Measurements from ENCODE around the gene DGKG. TPM values are rescaled to one million over a fixed set of nuclear protein-coding genes. Genes with fewer than 3 reads are reported as not detected.

The DGKG gene
- total and polyA plus RNA-seq, 3 experiments from 2014 or later = 0.04 to 0.20 TPM; not detected in 1

DNA sequence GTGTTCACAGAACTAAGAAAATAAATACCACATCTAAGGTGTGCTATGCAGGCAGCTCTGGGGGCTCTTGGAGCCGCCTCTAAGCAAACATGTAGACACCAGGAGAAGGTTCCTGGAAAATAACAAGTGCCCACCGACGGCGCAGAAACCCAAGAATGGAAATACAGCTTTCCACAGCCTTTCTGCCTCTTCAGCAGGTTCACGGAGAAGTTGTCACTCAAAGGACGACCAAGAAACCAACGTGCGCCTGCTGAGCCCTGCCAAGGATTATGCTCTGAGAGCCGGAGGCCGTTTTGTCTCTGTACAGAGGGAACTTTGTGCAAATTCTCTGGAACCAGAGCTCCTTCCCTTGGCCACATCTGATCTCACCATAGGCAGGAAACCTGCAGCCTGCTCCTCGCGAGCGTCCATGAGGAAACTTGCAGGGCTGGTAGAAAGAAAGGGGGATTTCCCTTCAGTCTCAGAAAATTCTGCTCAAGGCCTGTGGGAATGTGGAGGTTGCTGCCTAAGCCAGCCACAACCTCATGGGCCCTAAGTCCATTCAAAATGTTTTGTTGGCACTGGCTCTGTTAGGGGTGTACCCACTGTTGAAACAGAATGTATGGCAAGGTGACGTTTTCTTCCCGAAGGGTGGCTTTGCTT lies 212.6 kb downstream of the DGKG start:
- Mint-ChIP-seq H3K36me3 (no peaks in the 10 kb centered on the region), H3K27me3 (peaks cover 21 to 45% of the 10 kb centered on the region in 2 donors), H3K27ac (no peak overlapping the region), H3K9me3 (no peaks in the 10 kb centered on the region), H3K4me3 (no peak overlapping the region), H3K4me1 (peaks cover 7 to 9% (median 8%) of the 10 kb centered on the region in 3 donors)
- H3K4me1 ChIP-seq (ENCODE audit: insufficient read depth, low read length) = peaks cover 4% of the 10 kb centered on the region
- ChIA-PET POLR2A (no interaction called here), CTCF (no interaction called here)
- no peak for DNase-seq
- H3K4me3 ChIP-seq (ENCODE audit: low read length) = no peak overlapping the region
- H3K9me3 ChIP-seq (ENCODE audit: low read length) = no peaks in the 10 kb centered on the region
- H3K36me3 ChIP-seq (ENCODE audit: insufficient read depth, low read length) = no peaks in the 10 kb centered on the region
- peaks cover 3% of the 10 kb centered on the region for H3K27me3 ChIP-seq (ENCODE audit: insufficient read depth, low read length, poor library complexity, severe bottlenecking)
- no peak overlapping the region for H3K27ac ChIP-seq (ENCODE audit: low read depth, low read length)

DNA sequence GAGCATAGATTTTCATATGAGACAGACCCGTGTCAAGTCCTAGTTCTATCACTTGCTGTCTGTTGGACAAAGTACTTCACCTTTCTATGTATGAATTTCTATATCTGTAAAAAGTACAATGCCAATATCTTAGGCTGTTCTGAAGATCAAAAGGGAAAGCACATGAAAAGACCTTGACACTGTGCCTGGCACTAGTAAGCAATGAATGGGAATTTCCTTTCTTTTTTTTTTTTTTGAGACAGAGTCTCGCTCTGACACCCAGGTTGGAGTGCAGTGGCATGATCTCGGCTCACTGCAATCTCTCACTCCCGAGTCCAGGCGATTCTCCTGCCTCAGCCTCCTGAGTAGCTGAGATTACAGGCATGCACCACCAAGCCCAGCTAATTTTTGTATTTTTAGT lies 217.8 kb downstream of the DGKG start:
- Mint-ChIP-seq H3K27me3 (peaks cover 12 to 42% of the 10 kb centered on the region in 2 donors), H3K36me3 (no peaks in the 10 kb centered on the region), H3K27ac (no peak overlapping the region), H3K4me3 (no peak overlapping the region), H3K9me3 (no peaks in the 10 kb centered on the region), H3K4me1 (no peaks in the 10 kb centered on the region)
- H3K4me3 ChIP-seq (ENCODE audit: low read length) = no peak overlapping the region
- H3K4me1 ChIP-seq (ENCODE audit: insufficient read depth, low read length) = no peaks in the 10 kb centered on the region
- no peak overlapping the region for H3K27ac ChIP-seq (ENCODE audit: low read depth, low read length)
- CTCF ChIA-PET = no interaction called here
- no peaks in the 10 kb centered on the region for H3K36me3 ChIP-seq (ENCODE audit: insufficient read depth, low read length)
- POLR2A ChIA-PET = no interaction called here
- no peaks in the 10 kb centered on the region for H3K27me3 ChIP-seq (ENCODE audit: insufficient read depth, low read length, poor library complexity, severe bottlenecking)
- DNase-seq = no peak
- no peaks in the 10 kb centered on the region for H3K9me3 ChIP-seq (ENCODE audit: low read length)

DNA sequence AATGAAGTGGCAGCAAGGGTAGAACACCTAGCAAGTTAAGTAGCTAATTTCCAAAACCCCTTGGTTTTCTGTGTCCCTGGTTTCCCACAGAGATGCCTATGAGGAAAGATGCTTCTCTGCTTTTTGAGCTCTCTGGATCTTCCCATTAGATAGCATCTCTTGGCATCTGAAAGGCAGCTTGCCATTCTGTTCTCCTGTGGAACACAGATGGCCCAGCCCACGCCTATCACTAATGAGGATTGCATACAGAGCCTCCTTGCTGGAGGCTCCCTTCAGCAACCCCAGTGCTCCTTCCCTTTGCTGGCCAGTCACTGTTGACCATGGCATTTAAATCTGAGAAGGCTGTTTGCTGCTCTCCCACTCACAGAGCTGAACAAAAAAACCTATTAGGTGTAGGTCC lies 218.8 kb downstream of the DGKG start:
- H3K4me1 Mint-ChIP-seq = no peaks in the 10 kb centered on the region
- peaks cover 12 to 45% of the 10 kb centered on the region in 2 donors for H3K27me3 Mint-ChIP-seq
- no peaks in the 10 kb centered on the region for H3K9me3 Mint-ChIP-seq
- CTCF ChIA-PET = interaction anchor here (2.0 kb wide), 1 partner anchor 10 kb away, joined by 6 read pairs; no protein-coding TSS in a partner anchor
- no peaks in the 10 kb centered on the region for H3K36me3 Mint-ChIP-seq
- Histone ChIP-seq H3K36me3 (ENCODE audit: insufficient read depth, low read length) (no peaks in the 10 kb centered on the region), H3K27ac (ENCODE audit: low read depth, low read length) (no peak overlapping the region), H3K4me3 (ENCODE audit: low read length) (no peak overlapping the region), H3K27me3 (ENCODE audit: insufficient read depth, low read length, poor library complexity, severe bottlenecking) (no peaks in the 10 kb centered on the region), H3K4me1 (ENCODE audit: insufficient read depth, low read length) (no peaks in the 10 kb centered on the region), H3K9me3 (ENCODE audit: low read length) (no peaks in the 10 kb centered on the region)
- POLR2A ChIA-PET = no interaction called here
- no peak for DNase-seq
- peak overlapping the region in 1 of 8 donors; percentile 78 for H3K27ac Mint-ChIP-seq
- no peak overlapping the region for H3K4me3 Mint-ChIP-seq

DNA sequence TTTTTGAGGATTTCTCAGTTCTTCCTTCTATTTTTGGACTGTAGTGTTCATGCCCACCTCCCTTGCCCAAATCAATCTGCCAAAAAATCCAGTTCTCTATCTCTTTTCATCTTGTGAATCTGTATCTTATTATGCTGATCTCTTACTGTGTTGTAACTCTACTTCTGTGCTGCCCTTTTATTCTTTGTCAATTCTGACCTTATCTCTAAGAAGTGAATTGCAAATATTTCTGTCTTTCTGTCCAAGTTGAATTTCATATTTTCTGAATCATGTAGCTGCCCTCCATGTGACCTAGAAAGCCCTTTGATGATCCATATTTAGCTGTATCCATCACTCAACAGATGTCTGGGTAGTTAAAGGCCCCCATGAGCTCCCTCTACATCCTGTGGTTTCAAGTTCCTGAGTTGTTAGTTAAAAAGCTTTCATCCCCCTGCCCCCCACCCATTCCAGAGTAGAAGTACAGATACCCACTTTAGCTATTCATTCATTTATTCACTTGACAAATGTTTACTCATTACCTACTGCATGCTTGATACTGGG lies 219.6 kb downstream of the DGKG start:
- H3K36me3 Mint-ChIP-seq = no peaks in the 10 kb centered on the region
- Histone ChIP-seq H3K36me3 (ENCODE audit: insufficient read depth, low read length) (no peaks in the 10 kb centered on the region), H3K9me3 (ENCODE audit: low read length) (no peaks in the 10 kb centered on the region), H3K27me3 (ENCODE audit: insufficient read depth, low read length, poor library complexity, severe bottlenecking) (no peaks in the 10 kb centered on the region), H3K27ac (ENCODE audit: low read depth, low read length) (no peak overlapping the region), H3K4me1 (ENCODE audit: insufficient read depth, low read length) (no peaks in the 10 kb centered on the region), H3K4me3 (ENCODE audit: low read length) (no peak overlapping the region)
- ChIA-PET POLR2A (no interaction called here), CTCF (interaction anchor here (2.0 kb wide), 1 partner anchor 9 kb away, joined by 6 read pairs; no protein-coding TSS in a partner anchor)
- DNase-seq = no peak
- H3K4me3 Mint-ChIP-seq = no peak overlapping the region
- H3K27me3 Mint-ChIP-seq = peaks cover 12 to 52% of the 10 kb centered on the region in 2 donors
- no peak overlapping the region for H3K27ac Mint-ChIP-seq
- H3K4me1 Mint-ChIP-seq = no peaks in the 10 kb centered on the region
- H3K9me3 Mint-ChIP-seq = no peaks in the 10 kb centered on the region

DNA sequence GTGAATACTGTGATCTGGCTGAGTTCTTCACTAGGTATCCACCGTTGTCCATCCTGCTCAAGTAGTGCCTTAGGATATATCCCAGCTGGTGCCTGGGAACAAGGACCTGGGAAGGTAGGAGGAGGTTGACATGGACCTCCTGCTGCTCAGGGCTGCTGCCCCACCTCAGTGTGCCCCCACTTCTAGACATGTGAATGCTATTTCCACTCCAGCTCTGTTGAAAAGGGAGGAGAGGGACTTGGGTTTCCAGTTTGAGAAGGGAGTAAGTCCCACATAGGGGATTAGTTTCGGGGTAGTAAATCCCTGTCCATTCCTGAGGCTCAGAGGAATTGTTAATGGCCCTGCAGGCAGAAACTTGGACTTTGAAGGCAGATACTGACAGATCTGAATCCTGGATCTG lies 220.2 kb downstream of the DGKG start:
- Histone ChIP-seq H3K4me3 (ENCODE audit: low read length) (no peak overlapping the region), H3K36me3 (ENCODE audit: insufficient read depth, low read length) (no peaks in the 10 kb centered on the region), H3K9me3 (ENCODE audit: low read length) (no peaks in the 10 kb centered on the region), H3K27me3 (ENCODE audit: insufficient read depth, low read length, poor library complexity, severe bottlenecking) (no peaks in the 10 kb centered on the region), H3K4me1 (ENCODE audit: insufficient read depth, low read length) (no peaks in the 10 kb centered on the region), H3K27ac (ENCODE audit: low read depth, low read length) (no peak overlapping the region)
- POLR2A ChIA-PET = no interaction called here
- no peaks in the 10 kb centered on the region for H3K9me3 Mint-ChIP-seq
- CTCF ChIA-PET = interaction anchor here (2.0 kb wide), 1 partner anchor 9 kb away, joined by 6 read pairs; no protein-coding TSS in a partner anchor
- H3K4me1 Mint-ChIP-seq = no peaks in the 10 kb centered on the region
- H3K36me3 Mint-ChIP-seq = no peaks in the 10 kb centered on the region
- H3K27me3 Mint-ChIP-seq = peaks cover 12 to 55% of the 10 kb centered on the region in 2 donors
- H3K27ac Mint-ChIP-seq = no peak overlapping the region
- H3K4me3 Mint-ChIP-seq = no peak overlapping the region
- DNase-seq = no peak

DNA sequence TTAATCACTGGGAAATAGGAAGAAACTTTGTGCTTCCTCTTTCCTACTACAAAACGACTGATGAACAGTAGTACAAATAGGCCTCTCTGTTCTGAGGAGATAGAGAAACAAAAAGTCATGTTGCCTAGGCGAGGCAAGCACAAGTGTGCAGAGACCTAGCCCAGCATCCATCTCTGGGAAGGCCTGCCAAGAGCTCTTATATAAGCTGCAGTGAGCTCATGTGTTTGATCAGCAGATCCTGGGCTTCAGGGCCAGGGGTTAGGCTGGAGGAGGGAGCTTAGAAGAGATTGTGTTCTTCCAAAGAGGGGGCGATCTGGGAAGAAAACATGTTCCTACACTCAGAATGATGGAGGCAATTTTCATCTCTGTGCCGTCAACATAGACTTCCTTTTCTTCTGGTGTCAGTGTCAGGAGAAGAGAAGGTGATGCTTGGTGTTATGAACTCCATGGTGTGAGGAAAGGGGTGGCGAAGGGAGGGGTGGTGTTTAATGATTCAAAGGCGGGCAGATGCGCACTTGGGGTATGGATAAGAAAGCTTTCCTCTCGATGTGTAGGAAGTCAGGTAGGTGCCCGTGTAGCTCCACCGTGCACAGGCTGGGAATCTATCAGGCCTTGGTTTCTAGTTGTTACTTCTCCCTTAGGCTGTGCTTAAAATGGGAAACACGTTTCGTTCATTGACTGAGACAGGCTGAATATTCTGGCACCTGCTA lies 223.6 kb downstream of the DGKG start:
- POLR2A ChIA-PET = no interaction called here
- peaks cover 12 to 55% of the 10 kb centered on the region in 2 donors for H3K27me3 Mint-ChIP-seq

GRCh38 chr3:186137051-186137685 lies 224.9 kb downstream of the DGKG start:
- H3K36me3 ChIP-seq (ENCODE audit: insufficient read depth, low read length) = no peaks in the 10 kb centered on the region
- no peak overlapping the region for H3K4me3 ChIP-seq (ENCODE audit: low read length)
- H3K4me1 ChIP-seq (ENCODE audit: insufficient read depth, low read length) = no peaks in the 10 kb centered on the region
- H3K27ac ChIP-seq (ENCODE audit: low read depth, low read length) = no peak overlapping the region
- H3K9me3 Mint-ChIP-seq = no peaks in the 10 kb centered on the region
- no peak overlapping the region for H3K27ac Mint-ChIP-seq
- no peak overlapping the region for H3K4me3 Mint-ChIP-seq
- no peaks in the 10 kb centered on the region for H3K4me1 Mint-ChIP-seq
- H3K9me3 ChIP-seq (ENCODE audit: low read length) = no peaks in the 10 kb centered on the region
- H3K36me3 Mint-ChIP-seq = no peaks in the 10 kb centered on the region
- peaks cover 10 to 45% of the 10 kb centered on the region in 2 donors for H3K27me3 Mint-ChIP-seq
- CTCF ChIA-PET = interaction anchor here (1.1 kb wide), 1 partner anchor 11 kb away, joined by 3 read pairs; no protein-coding TSS in a partner anchor
- no peak for DNase-seq
- POLR2A ChIA-PET = no interaction called here
- H3K27me3 ChIP-seq (ENCODE audit: insufficient read depth, low read length, poor library complexity, severe bottlenecking) = no peaks in the 10 kb centered on the region

More for the DNA sequence above, 223.6 kb downstream of the DGKG start:
- no peaks in the 10 kb centered on the region for H3K9me3 Mint-ChIP-seq
- H3K4me1 ChIP-seq (ENCODE audit: insufficient read depth, low read length) = no peaks in the 10 kb centered on the region
- CTCF ChIA-PET = interaction anchor here (1.1 kb wide), 1 partner anchor 9 kb away, joined by 3 read pairs; no protein-coding TSS in a partner anchor
- no peak overlapping the region for H3K27ac Mint-ChIP-seq
- H3K27ac ChIP-seq (ENCODE audit: low read depth, low read length) = no peak overlapping the region
- no peak overlapping the region for H3K4me3 ChIP-seq (ENCODE audit: low read length)
- no peaks in the 10 kb centered on the region for H3K36me3 Mint-ChIP-seq
- no peaks in the 10 kb centered on the region for H3K4me1 Mint-ChIP-seq
- H3K36me3 ChIP-seq (ENCODE audit: insufficient read depth, low read length) = no peaks in the 10 kb centered on the region
- no peak overlapping the region for H3K4me3 Mint-ChIP-seq
- H3K27me3 ChIP-seq (ENCODE audit: insufficient read depth, low read length, poor library complexity, severe bottlenecking) = no peaks in the 10 kb centered on the region
- DNase-seq = no peak
- no peaks in the 10 kb centered on the region for H3K9me3 ChIP-seq (ENCODE audit: low read length)

- H3K27me3 ChIP-seq (ENCODE audit: insufficient read depth, low read length, poor library complexity, severe bottlenecking) = no peaks in the 10 kb centered on the region
- Mint-ChIP-seq H3K27me3 (peaks cover 10 to 37% of the 10 kb centered on the region in 2 donors), H3K36me3 (no peaks in the 10 kb centered on the region), H3K27ac (no peak overlapping the region), H3K9me3 (no peaks in the 10 kb centered on the region), H3K4me1 (no peaks in the 10 kb centered on the region), H3K4me3 (no peak overlapping the region)
- H3K4me3 ChIP-seq (ENCODE audit: low read length) = no peak overlapping the region
- H3K4me1 ChIP-seq (ENCODE audit: insufficient read depth, low read length) = no peaks in the 10 kb centered on the region
- no peak overlapping the region for H3K27ac ChIP-seq (ENCODE audit: low read depth, low read length)
- H3K9me3 ChIP-seq (ENCODE audit: low read length) = no peaks in the 10 kb centered on the region
- no peaks in the 10 kb centered on the region for H3K36me3 ChIP-seq (ENCODE audit: insufficient read depth, low read length)
- no peak for DNase-seq
- CTCF ChIA-PET = interaction anchor here (2.3 kb wide), 1 partner anchor 9 kb away, joined by 6 read pairs; no protein-coding TSS in a partner anchor
- POLR2A ChIA-PET = no interaction called here
These were observed 228.1 kb downstream of the DGKG start for GRCh38 chr3:186133980-186134379.

Measured in CD8-positive, alpha-beta memory T cell (primary cell).